ENCODE data around the gene SPAG16.

The SPAG16 gene

GRCh38 chr2:214098811-214099210 lies 814.5 kb downstream of the SPAG16 start:
- H3K27ac ChIP-seq, result no peak overlapping the region
- no peak for TF ChIP-seq CTCF (conservative IDR thresholded peaks at IDR 0.05)
- TF ChIP-seq ZFX (IDR thresholded peaks at IDR 0.05), result no peak

- H3K27ac ChIP-seq, result no peak overlapping the region
- TF ChIP-seq ZFX (IDR thresholded peaks at IDR 0.05), result no peak
- no peak for TF ChIP-seq CTCF (conservative IDR thresholded peaks at IDR 0.05)
Observed at GRCh38 chr2:214100488-214100887, 816.2 kb downstream of the SPAG16 start.

DNA sequence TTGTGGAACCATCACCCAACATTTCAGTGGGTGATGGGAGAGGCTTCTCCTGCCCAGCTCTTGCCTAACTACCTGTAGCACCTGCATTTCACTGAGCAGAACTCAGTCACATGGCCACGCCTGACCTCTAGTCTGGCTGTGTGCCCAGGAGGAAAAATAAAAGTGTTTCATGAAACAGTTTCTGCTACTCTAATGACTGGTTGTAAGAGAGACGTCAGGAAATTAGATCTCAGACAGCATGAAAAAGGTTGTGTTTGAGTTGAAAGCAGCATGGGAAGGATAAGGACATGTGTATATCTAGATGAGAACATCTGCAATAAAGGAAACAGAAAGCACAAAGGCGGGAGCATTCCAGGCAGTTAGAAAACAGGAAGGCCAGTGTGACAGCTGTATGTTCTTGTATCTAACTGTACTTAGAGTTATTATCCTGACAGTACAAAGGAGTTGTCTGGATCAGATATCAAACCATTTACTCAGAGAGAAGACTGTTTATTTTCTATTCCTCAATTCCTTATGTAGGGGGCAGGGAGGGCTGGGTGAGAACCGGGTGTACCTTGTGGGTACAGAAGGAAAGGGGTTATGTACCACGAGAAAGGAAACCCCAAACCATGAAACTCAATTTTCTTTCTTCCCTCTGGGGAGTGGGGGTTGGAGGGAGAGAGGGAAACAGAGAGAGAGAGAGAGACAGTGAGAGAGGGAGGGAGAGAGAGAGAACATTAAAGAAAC lies 819.2 kb downstream of the SPAG16 start:
- TF ChIP-seq ZFX (IDR thresholded peaks at IDR 0.05) (no peak), CTCF (conservative IDR thresholded peaks at IDR 0.05) (no peak)
- no peak overlapping the region for H3K27ac ChIP-seq

- H3K27ac ChIP-seq, result no peak overlapping the region
- TF ChIP-seq CTCF (conservative IDR thresholded peaks at IDR 0.05) (no peak), ZFX (IDR thresholded peaks at IDR 0.05) (no peak)
Observed at GRCh38 chr2:214104219-214104618, 820.0 kb downstream of the SPAG16 start.

- H3K27ac ChIP-seq, result no peak overlapping the region
- TF ChIP-seq ZFX (IDR thresholded peaks at IDR 0.05), result no peak
- TF ChIP-seq CTCF (conservative IDR thresholded peaks at IDR 0.05), result no peak
Observed at GRCh38 chr2:214104967-214105366, 820.7 kb downstream of the SPAG16 start.

DNA sequence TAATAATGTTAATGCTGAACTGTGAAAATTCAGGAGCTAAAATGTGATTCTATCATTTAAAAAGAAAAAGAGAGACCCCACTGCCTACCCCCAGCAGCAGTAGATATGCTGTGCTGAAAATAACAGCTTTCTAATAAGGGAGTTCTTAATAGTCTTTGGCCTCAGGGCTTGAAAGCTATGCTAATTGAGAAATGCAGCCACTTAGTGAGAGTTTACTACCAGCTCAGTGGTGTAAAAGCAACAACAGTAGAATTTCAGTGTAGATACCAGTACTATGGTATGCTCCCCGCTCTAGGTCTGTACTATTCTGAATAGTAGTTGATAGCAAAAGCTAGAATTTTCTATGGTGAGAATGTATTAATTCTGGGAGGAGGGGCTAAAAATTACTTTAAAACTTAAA lies 823.5 kb downstream of the SPAG16 start:
- no peak overlapping the region for H3K27ac ChIP-seq
- TF ChIP-seq ZFX (IDR thresholded peaks at IDR 0.05), result no peak
- no peak for TF ChIP-seq CTCF (conservative IDR thresholded peaks at IDR 0.05)

DNA sequence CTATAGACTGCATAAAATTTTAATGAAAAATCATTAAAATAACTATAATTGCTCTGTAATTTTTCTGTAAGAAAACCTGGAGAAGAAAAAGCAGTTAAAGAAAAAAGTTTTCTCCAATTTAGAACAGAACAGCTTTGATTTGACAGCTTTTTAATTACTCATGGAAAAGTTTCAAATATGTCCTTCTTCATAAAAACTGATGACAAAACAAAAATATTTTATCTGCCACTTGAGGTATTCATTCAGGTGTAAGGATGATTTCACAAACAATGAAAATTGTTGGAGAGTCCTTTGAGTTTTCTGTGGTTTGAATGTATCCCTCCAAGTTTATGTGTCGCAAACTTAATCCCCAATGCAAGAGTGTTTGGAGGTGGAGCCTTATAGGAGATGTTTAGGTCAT lies 824.3 kb downstream of the SPAG16 start:
- TF ChIP-seq ZFX (IDR thresholded peaks at IDR 0.05) (no peak), CTCF (conservative IDR thresholded peaks at IDR 0.05) (no peak)
- no peak overlapping the region for H3K27ac ChIP-seq
